Activated CD4-positive, alpha-beta memory T cell treated with anti-CD3 and anti-CD28 coated beads for 36 hours (primary cell): Measurements from ENCODE around the gene DNTT. TPM values are rescaled to one million over a fixed set of nuclear protein-coding genes. Genes with fewer than 3 reads are reported as not detected.

Source experiments
- CTCF ChIA-PET: fragments of 350-600 bp; sonication (Branson Sonifier 250); formaldehyde crosslinking; loops from one replicate; lab custom pipeline; 2021; ENCODE audit warnings: antibody characterized with exemption, inconsistent platforms; lab: Charles Lee
- POLR2A ChIA-PET: fragments of 350-600 bp; sonication (Branson Sonifier 250); formaldehyde crosslinking; loops from one replicate; lab custom pipeline; 2021; ENCODE audit warnings: antibody characterized with exemption; lab: Charles Lee
- DNase-seq: peaks from one replicate; pipeline ENCODE4 v3.0.0-alpha.2; 2020
- H3K27ac Mint-ChIP-seq: one replicate; pipeline ENCODE4 v1.8.0; 2021; ENCODE audit warnings: mixed read lengths
- H3K27me3 Mint-ChIP-seq: one replicate; pipeline ENCODE4 v1.8.0; 2021; ENCODE audit warnings: mixed read lengths
- H3K36me3 Mint-ChIP-seq: one replicate; pipeline ENCODE4 v1.8.0; 2021; ENCODE audit warnings: mixed read lengths
- H3K4me1 Mint-ChIP-seq: one replicate; pipeline ENCODE4 v1.8.0; 2021; ENCODE audit warnings: low read depth, mixed read lengths
- H3K4me3 Mint-ChIP-seq: one replicate; pipeline ENCODE4 v1.8.0; 2021; ENCODE audit warnings: mild to moderate bottlenecking, mixed read lengths
- H3K9me3 Mint-ChIP-seq: one replicate; pipeline ENCODE4 v1.8.0; 2021; ENCODE audit warnings: mixed read lengths
- intact Hi-C: fragments of 100-400 bp; cut with micrococcal nuclease; formaldehyde crosslinking; loops from one replicate; pipeline ENCODE4 v1.15.1; 2023
- total RNA-seq, 2 experiments: library from RNA; stranded (reverse); gene quantifications; one replicate each; pipeline ENCODE4 v1.2.3, GENCODE V29; 2021

DNTT gene
- total RNA-seq, 2 experiments from 2014 or later = not detected

GRCh38 chr10:96359616-96360015 is 55.4 kb downstream of the DNTT start:
- no peak for DNase-seq
- H3K27ac Mint-ChIP-seq = no peak overlapping the region
- no peak overlapping the region for H3K4me3 Mint-ChIP-seq
- peaks cover 10% of the 10 kb centered on the region for H3K27me3 Mint-ChIP-seq
- POLR2A ChIA-PET = no interaction called here
- intact Hi-C loops = no loop called here
- CTCF ChIA-PET = no interaction called here
- H3K9me3 Mint-ChIP-seq = no peaks in the 10 kb centered on the region
- no peaks in the 10 kb centered on the region for H3K4me1 Mint-ChIP-seq
- no peaks in the 10 kb centered on the region for H3K36me3 Mint-ChIP-seq

DNA sequence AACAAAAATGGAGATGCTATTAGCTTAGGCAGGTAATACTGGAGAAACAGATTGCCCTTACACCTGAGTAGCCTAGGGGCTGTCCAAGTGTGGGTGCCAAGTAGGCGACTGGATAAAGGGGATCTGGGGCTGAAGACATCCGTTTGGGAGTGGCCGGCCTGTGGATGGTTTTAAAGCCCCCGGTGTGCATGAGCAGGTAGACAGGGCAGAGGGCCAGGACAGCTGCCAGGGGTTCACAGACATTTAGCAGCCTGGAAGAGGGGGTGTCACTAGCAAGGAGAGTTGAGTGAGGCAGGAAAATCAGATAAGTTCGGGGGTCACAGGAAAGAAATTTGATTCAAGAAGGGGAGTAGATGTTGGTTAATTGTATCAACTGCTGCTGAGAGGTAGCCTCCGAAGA is 56.1 kb downstream of the DNTT start:
- no peak overlapping the region for H3K27ac Mint-ChIP-seq
- H3K36me3 Mint-ChIP-seq = no peaks in the 10 kb centered on the region
- intact Hi-C loops = no loop called here
- CTCF ChIA-PET = no interaction called here
- DNase-seq = no peak
- peaks cover 6% of the 10 kb centered on the region for H3K27me3 Mint-ChIP-seq
- no peaks in the 10 kb centered on the region for H3K4me1 Mint-ChIP-seq
- H3K9me3 Mint-ChIP-seq = no peaks in the 10 kb centered on the region
- POLR2A ChIA-PET = no interaction called here
- no peak overlapping the region for H3K4me3 Mint-ChIP-seq

- DNase-seq = no peak
- H3K9me3 Mint-ChIP-seq = no peaks in the 10 kb centered on the region
- no peaks in the 10 kb centered on the region for H3K4me1 Mint-ChIP-seq
- H3K27ac Mint-ChIP-seq = no peak overlapping the region
- no peak overlapping the region for H3K4me3 Mint-ChIP-seq
- ChIA-PET POLR2A (no interaction called here), CTCF (no interaction called here)
- no peaks in the 10 kb centered on the region for H3K36me3 Mint-ChIP-seq
- intact Hi-C loops = no loop called here
- H3K27me3 Mint-ChIP-seq = peaks cover 6% of the 10 kb centered on the region
Measured at GRCh38 chr10:96360766-96361165, 56.5 kb downstream of the DNTT start.

DNA sequence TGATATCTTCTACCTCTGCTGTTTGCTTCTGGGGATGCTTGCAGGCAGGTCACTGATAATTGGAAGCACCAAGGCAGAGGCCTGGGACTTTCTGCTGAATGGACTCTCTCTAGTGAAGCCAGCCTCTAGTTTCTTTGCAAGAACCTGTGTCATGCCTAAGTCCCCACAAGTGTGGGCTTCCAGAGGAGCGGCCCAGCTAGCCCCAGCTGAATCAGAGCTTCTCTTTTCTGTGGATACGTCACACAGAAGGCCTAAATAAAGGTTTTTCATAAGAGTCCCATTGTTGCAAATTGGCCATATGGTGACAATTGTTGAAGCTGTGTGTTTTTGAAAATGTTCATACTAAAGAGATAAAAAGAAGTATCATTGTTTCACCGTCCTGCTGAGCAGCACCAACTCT is 61.3 kb downstream of the DNTT start:
- intact Hi-C loops = no loop called here
- Mint-ChIP-seq H3K9me3 (no peaks in the 10 kb centered on the region), H3K27me3 (no peaks in the 10 kb centered on the region), H3K36me3 (no peaks in the 10 kb centered on the region), H3K27ac (no peak overlapping the region), H3K4me1 (no peaks in the 10 kb centered on the region), H3K4me3 (no peak overlapping the region)
- ChIA-PET POLR2A (no interaction called here), CTCF (interaction anchor here (0.6 to 3.8 kb wide), 4 partner anchors 9 to 136 kb away, joined by 3 to 27 read pairs (median 5); no protein-coding TSS in a partner anchor)
- DNase-seq = no peak

DNA sequence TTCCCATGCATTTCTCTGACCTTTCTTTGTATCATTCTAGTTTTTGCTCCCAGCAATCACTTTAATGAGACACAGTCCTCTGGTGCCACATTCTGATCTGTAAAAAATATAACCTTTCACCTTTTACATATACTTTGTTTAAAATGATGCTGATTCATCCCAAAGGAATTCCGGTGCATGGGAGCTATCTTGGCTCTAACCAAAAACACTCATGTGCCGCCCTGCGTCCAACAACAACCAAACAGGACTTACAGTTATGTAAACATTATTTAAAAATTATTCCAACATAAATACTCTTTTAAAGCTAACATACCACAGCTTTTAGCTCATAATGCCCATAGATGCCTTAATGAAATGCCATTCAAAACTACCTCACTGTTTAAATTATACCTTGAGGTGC is 62.3 kb downstream of the DNTT start:
- DNase-seq = no peak
- ChIA-PET POLR2A (no interaction called here), CTCF (interaction anchor here (0.6 to 3.8 kb wide), 3 partner anchors 8 to 304 kb away, joined by 5 to 27 read pairs (median 7); no protein-coding TSS in a partner anchor)
- intact Hi-C loops = no loop called here
- Mint-ChIP-seq H3K27me3 (no peaks in the 10 kb centered on the region), H3K4me1 (no peaks in the 10 kb centered on the region), H3K4me3 (no peak overlapping the region), H3K36me3 (no peaks in the 10 kb centered on the region), H3K9me3 (no peaks in the 10 kb centered on the region), H3K27ac (no peak overlapping the region)

- H3K4me3 Mint-ChIP-seq = no peak overlapping the region
- no peaks in the 10 kb centered on the region for H3K9me3 Mint-ChIP-seq
- no peaks in the 10 kb centered on the region for H3K4me1 Mint-ChIP-seq
- POLR2A ChIA-PET = no interaction called here
- H3K27me3 Mint-ChIP-seq = no peaks in the 10 kb centered on the region
- no peaks in the 10 kb centered on the region for H3K36me3 Mint-ChIP-seq
- no peak for DNase-seq
- intact Hi-C loops = no loop called here
- H3K27ac Mint-ChIP-seq = no peak overlapping the region
- CTCF ChIA-PET = interaction anchor here (3.8 kb wide), 1 partner anchor 7 kb away, joined by 27 read pairs; no protein-coding TSS in a partner anchor
Measured at GRCh38 chr10:96367470-96367869, 63.2 kb downstream of the DNTT start.

DNA sequence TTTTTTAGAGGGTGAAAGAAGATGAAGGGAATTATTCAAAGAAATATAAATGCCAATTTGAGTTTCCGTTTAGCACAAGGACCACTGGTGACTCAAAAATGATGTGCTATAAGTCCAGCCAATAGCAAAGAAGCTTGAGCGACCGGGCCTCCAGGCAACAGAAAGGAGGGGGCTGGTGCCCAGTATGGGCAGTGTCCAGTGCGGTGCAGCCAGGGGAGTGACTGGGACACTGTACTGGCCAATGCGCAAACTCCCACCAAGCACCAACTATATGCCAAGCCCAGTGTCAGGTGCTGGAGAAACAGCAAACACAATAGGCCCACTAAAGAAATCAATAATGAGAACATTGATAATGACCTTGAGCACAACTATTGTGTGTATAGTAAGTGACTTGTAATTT is 64.7 kb downstream of the DNTT start:
- Mint-ChIP-seq H3K4me1 (no peaks in the 10 kb centered on the region), H3K9me3 (no peaks in the 10 kb centered on the region), H3K4me3 (no peak overlapping the region), H3K36me3 (no peaks in the 10 kb centered on the region), H3K27me3 (peaks cover 3% of the 10 kb centered on the region), H3K27ac (no peak overlapping the region)
- intact Hi-C loops = no loop called here
- ChIA-PET POLR2A (no interaction called here), CTCF (interaction anchor here (3.4 kb wide), 1 partner anchor 21 kb away, joined by 13 read pairs; no protein-coding TSS in a partner anchor)
- DNase-seq = no peak

DNA sequence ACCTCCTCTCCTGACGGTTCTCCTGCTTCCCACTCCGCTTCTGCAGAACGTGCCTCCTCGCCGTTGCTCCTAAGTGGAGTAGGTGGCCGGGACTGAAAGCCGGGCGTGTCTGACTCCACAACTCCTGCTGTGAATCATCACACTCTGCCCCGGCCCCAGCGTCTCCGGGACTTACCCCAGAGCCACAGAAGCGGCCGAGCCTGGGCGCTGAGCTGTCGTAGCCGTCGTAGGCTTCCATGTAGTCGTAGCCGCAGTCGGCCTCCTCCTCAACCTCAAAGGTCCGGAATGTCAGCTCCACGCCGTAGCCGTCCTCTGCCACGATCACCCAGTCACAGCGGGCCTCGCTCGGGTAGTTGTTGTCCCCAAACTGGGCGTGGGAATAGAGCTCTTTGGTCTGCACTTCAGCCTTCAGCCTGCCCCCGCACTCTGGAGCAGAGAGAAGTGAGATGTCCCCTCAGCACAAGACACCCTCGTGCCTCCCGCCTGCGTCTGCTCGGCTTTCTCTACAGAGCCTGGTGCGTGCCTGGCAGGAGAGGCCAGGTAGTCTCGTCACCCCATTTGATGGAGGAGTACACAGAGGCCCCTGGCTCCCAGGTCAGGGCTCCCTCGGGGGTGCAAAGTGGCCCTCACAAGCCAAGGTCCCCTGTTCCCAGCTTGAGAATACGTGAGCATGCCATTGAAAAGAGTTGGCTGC is 65.8 kb downstream of the DNTT start:
- intact Hi-C loops = loop anchor here (10.0 kb wide), 1 partner anchor 355 kb away; the partner anchor contains the start of gene PIK3AP1
- peaks cover 4% of the 10 kb centered on the region for H3K4me1 Mint-ChIP-seq
- H3K4me3 Mint-ChIP-seq = no peak overlapping the region
- no peaks in the 10 kb centered on the region for H3K9me3 Mint-ChIP-seq
- ChIA-PET CTCF (interaction anchor here (0.6 to 5.0 kb wide), 20 partner anchors 8 to 840 kb away, joined by 3 to 21 read pairs (median 6); partner anchors contain the start of genes OPALIN and TLL2), POLR2A (no interaction called here)
- H3K27ac Mint-ChIP-seq = no peak overlapping the region
- no peak for DNase-seq
- no peaks in the 10 kb centered on the region for H3K36me3 Mint-ChIP-seq
- peaks cover 6% of the 10 kb centered on the region for H3K27me3 Mint-ChIP-seq

DNA sequence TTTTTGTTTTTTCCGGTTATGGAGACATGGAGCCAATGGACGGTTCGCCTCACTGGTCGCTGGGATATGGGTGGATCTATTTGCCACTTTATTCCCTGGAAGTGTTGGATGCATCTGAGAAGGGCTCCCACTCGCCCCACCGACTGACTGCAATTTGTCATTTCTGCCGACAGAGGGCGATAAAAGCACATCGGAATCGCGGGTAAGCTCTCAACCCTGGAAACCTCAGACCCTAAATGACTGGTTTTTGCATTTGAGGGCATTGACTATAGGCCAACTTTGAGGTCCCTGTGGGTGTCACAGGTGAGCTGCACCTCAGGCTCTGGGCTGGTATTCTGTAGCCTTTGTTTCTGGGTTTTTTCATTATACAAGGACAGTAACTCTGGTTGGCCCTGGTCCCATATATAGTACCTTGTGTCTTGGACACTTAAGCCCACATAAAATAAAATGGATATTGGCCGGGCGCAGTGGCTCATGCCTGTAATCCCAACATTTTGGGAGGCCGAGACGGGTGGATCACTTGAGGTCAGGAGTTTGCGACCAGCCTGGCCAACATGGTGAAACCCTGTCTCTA is 66.4 kb downstream of the DNTT start:
- CTCF ChIA-PET = interaction anchor here (0.6 to 5.0 kb wide), 24 partner anchors 9 to 839 kb away, joined by 3 to 21 read pairs (median 6); partner anchors contain the start of genes OPALIN and TLL2

DNA sequence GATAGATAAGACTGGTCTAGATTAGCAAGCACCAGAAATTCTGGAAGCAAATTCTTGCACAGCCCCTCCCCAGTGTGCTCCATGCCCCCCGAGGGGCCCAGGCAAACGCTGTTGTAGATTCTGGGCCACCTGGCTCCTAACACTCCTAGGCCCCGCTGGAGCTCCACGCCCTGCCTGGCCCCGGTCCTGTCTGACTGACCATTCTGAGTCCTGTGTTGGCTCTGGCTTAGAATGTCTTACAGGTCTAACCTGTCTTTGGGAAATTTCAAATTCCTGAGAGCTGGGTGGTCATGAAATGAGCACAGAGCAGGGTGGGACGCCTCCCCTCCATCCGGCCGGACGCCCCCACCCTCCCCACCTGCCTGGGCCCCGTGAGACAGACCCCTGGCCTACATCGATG is 67.1 kb downstream of the DNTT start:
- intact Hi-C loops = loop anchor here (10.0 kb wide), 1 partner anchor 353 kb away; the partner anchor contains the start of gene PIK3AP1
- no peak for DNase-seq
- Mint-ChIP-seq H3K4me3 (no peak overlapping the region), H3K36me3 (no peaks in the 10 kb centered on the region), H3K9me3 (no peaks in the 10 kb centered on the region), H3K27me3 (peaks cover 6% of the 10 kb centered on the region), H3K27ac (no peak overlapping the region), H3K4me1 (peaks cover 8% of the 10 kb centered on the region)
- CTCF ChIA-PET = interaction anchor here (0.7 to 5.0 kb wide), 13 partner anchors 9 to 728 kb away, joined by 3 to 21 read pairs (median 6); partner anchors contain the start of gene TLL2
- POLR2A ChIA-PET = no interaction called here

More for the DNA sequence above, 66.4 kb downstream of the DNTT start:
- Mint-ChIP-seq H3K4me1 (peaks cover 8% of the 10 kb centered on the region), H3K27ac (no peak overlapping the region), H3K4me3 (no peak overlapping the region), H3K27me3 (peaks cover 6% of the 10 kb centered on the region), H3K36me3 (no peaks in the 10 kb centered on the region), H3K9me3 (no peaks in the 10 kb centered on the region)
- POLR2A ChIA-PET = no interaction called here
- peak; percentile 63 for DNase-seq
- intact Hi-C loops = loop anchor here (10.0 kb wide), 1 partner anchor 354 kb away; the partner anchor contains the start of gene PIK3AP1

DNA sequence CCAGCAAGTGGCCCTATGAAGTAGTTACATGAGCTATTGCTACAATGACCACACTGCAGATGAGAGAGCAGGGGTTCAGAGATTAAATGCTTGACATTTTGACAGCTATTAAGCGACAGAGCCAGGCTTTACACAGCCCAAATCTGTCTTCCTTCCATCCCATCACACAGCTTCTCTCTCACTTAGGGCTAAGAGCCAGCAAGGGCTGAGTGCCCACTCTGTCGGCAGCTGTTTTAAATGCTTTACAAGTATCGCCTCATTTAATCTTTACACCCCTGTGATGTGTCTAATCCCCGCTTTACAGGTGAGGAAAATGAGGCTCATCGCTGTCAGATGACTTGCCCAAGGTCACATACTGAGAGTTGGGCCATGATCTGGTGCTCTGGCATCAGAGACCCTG is 69.8 kb downstream of the DNTT start:
- H3K4me3 Mint-ChIP-seq = no peak overlapping the region
- H3K27ac Mint-ChIP-seq = no peak overlapping the region
- CTCF ChIA-PET = interaction anchor here (0.6 to 5.0 kb wide), 14 partner anchors 8 to 699 kb away, joined by 3 to 27 read pairs (median 4); partner anchors contain the start of gene ZNF518A
- H3K4me1 Mint-ChIP-seq = peaks cover 8% of the 10 kb centered on the region
- H3K9me3 Mint-ChIP-seq = no peaks in the 10 kb centered on the region
- DNase-seq = no peak
- peaks cover 11% of the 10 kb centered on the region for H3K27me3 Mint-ChIP-seq
- intact Hi-C loops = loop anchor here (10.0 kb wide), 1 partner anchor 351 kb away; the partner anchor contains the start of gene PIK3AP1
- no peaks in the 10 kb centered on the region for H3K36me3 Mint-ChIP-seq
- POLR2A ChIA-PET = no interaction called here

DNA sequence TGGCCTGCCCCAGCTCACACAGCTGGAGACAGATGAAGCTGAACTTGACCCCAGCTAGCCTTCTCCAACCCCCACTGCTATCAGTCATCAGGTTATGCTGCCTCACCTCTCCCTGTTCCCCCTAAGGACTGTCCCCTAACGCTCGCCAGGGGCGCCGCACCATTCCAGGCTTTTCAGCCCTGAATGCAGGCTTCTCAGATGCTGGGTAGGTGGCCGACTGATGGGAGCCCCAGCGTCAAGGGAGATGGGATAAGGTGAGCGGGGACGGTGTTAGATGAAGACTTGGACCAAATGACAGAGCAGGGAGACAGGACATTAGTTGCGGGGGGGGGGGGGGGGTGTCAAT is 70.4 kb downstream of the DNTT start:
- POLR2A ChIA-PET = no interaction called here

More for the DNA sequence above, 70.4 kb downstream of the DNTT start:
- Mint-ChIP-seq H3K27ac (no peak overlapping the region), H3K9me3 (no peaks in the 10 kb centered on the region), H3K4me1 (peaks cover 8% of the 10 kb centered on the region), H3K36me3 (no peaks in the 10 kb centered on the region), H3K27me3 (peaks cover 11% of the 10 kb centered on the region), H3K4me3 (peak overlapping the region; percentile 69)
- CTCF ChIA-PET = interaction anchor here (0.6 to 5.0 kb wide), 32 partner anchors 9 to 860 kb away, joined by 3 to 27 read pairs (median 4); partner anchors contain the start of genes TCTN3, TLL2 and ZNF518A
- DNase-seq = no peak
- intact Hi-C loops = loop anchor here (10.0 kb wide), 1 partner anchor 350 kb away; the partner anchor contains the start of gene PIK3AP1
